Measurements from ENCODE around the gene SIRPG. TPM values are rescaled to one million over a fixed set of nuclear protein-coding genes. Genes with fewer than 3 reads are reported as not detected.

SIRPG gene
- total and polyA plus RNA-seq, 2 of the 13 experiments (the other 11 are each of a cell fraction or from before 2014, with no cell fraction given): not detected

DNA sequence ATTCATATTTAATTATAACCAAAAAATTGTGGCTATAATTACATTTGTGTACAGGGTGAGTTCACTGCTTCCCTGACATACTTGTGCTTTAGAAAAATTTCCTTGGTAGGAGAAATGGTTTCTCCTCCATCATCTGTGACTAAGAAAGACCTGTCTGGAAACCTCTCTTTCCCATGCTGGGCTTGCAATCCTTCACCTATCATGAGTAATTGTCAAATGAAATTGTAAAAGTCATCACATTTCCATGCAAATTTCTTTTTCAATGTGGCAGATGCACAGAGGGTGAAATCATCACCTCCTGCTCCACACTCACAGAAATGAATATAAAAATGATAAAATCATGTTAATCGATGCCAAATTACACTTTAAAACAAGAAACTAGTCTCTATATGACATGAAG lies 36.3 kb downstream of the SIRPG start:
- CTCF ChIA-PET (ENCODE audit: low intra/inter-chr PET ratio, low total read pairs): no interaction called here
- no peaks in the 10 kb centered on the region for H3K4me1 ChIP-seq (ENCODE audit: insufficient read depth, low read length)
- TF ChIP-seq THAP11 (CRISPR knock-in tag; IDR thresholded peaks at IDR 0.05) (no peak), KAT7 (CRISPR knock-in tag; IDR thresholded peaks at IDR 0.05; ENCODE audit: borderline replicate concordance) (no peak), ZNF616 (CRISPR knock-in tag; IDR thresholded peaks at IDR 0.05; ENCODE audit: low read depth) (no peak), EZH2 (conservative IDR thresholded peaks at IDR 0.05; ENCODE audit: low read depth, low read length) (no peak), ZNF619 (CRISPR knock-in tag; IDR thresholded peaks at IDR 0.05) (no peak), PHF8 (CRISPR knock-in tag; IDR thresholded peaks at IDR 0.05) (no peak), CBFB (CRISPR knock-in tag; IDR thresholded peaks at IDR 0.05) (no peak), ZNF615 (CRISPR knock-in tag; IDR thresholded peaks at IDR 0.05; ENCODE audit: borderline replicate concordance) (no peak), ZNF335 (CRISPR knock-in tag; IDR thresholded peaks at IDR 0.05) (no peak), BHLHE40 (IDR thresholded peaks at IDR 0.05; ENCODE audit: low read length) (no peak), KDM4B (CRISPR knock-in tag; IDR thresholded peaks at IDR 0.05) (no peak), NKX3-1 (CRISPR knock-in tag; IDR thresholded peaks at IDR 0.05) (no peak)
- TF ChIP-seq, protein P1, sequence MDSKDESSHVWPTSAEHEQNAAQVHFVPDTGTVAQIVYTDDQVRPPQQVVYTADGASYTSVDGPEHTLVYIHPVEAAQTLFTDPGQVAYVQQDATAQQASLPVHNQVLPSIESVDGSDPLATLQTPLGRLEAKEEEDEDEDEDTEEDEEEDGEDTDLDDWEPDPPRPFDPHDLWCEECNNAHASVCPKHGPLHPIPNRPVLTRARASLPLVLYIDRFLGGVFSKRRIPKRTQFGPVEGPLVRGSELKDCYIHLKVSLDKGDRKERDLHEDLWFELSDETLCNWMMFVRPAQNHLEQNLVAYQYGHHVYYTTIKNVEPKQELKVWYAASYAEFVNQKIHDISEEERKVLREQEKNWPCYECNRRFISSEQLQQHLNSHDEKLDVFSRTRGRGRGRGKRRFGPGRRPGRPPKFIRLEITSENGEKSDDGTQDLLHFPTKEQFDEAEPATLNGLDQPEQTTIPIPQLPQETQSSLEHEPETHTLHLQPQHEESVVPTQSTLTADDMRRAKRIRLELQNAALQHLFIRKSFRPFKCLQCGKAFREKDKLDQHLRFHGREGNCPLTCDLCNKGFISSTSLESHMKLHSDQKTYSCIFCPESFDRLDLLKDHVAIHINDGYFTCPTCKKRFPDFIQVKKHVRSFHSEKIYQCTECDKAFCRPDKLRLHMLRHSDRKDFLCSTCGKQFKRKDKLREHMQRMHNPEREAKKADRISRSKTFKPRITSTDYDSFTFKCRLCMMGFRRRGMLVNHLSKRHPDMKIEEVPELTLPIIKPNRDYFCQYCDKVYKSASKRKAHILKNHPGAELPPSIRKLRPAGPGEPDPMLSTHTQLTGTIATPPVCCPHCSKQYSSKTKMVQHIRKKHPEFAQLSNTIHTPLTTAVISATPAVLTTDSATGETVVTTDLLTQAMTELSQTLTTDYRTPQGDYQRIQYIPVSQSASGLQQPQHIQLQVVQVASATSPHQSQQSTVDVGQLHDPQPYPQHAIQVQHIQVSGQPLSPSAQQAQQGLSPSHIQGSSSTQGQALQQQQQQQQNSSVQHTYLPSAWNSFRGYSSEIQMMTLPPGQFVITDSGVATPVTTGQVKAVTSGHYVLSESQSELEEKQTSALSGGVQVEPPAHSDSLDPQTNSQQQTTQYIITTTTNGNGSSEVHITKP (CRISPR knock-in tag; IDR thresholded peaks at IDR 0.05; ENCODE audit: low read depth): no peak
- TF ChIP-seq, protein P2, sequence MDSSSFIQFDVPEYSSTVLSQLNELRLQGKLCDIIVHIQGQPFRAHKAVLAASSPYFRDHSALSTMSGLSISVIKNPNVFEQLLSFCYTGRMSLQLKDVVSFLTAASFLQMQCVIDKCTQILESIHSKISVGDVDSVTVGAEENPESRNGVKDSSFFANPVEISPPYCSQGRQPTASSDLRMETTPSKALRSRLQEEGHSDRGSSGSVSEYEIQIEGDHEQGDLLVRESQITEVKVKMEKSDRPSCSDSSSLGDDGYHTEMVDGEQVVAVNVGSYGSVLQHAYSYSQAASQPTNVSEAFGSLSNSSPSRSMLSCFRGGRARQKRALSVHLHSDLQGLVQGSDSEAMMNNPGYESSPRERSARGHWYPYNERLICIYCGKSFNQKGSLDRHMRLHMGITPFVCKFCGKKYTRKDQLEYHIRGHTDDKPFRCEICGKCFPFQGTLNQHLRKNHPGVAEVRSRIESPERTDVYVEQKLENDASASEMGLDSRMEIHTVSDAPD (CRISPR knock-in tag; IDR thresholded peaks at IDR 0.05): no peak
- H3K27me3 ChIP-seq (ENCODE audit: control insufficient read depth in 1 of 2, insufficient read depth in 2 of 2, low read length in 2 of 2): no peaks in the 10 kb centered on the region; a peak in 1 of 5 replicates
- no peaks in the 10 kb centered on the region for H3K9me3 ChIP-seq (ENCODE audit: low read length)
- ATAC-seq (no peak), FAIRE-seq (no peak), DNase-seq (ENCODE audit: low spot score) (no peak)
- H3K79me2 ChIP-seq (ENCODE audit: insufficient read depth, low read length): no peaks in the 10 kb centered on the region
- intact Hi-C loops (cut with micrococcal nuclease; ENCODE audit: unreplicated experiment) (no loop called here), in situ Hi-C loops (cut with HindIII; ENCODE audit: extremely low pct_ligation_motif_present, low pct_unique_long_range_greater_than_20kb) (no loop called here)
- H3K9ac ChIP-seq (ENCODE audit: insufficient read depth, low read depth, low read length): no peak overlapping the region
- no peaks in the 10 kb centered on the region for H4K20me1 ChIP-seq (ENCODE audit: insufficient read depth, low read length)
- WGBS (ENCODE audit: low lambda C conversion rate): 5% methylated on average over 1 of the region's 1 CpG
- no peak overlapping the region for H2AFZ ChIP-seq (ENCODE audit: low read length)
- H3K27ac ChIP-seq (ENCODE audit: extremely low read length, insufficient read depth, low read length): no peak overlapping the region
- no TSS peak for BruUV-seq (replicated peaks)
- no peaks in the 10 kb centered on the region for H3K36me3 ChIP-seq (replicated peaks in 1 of 2; ENCODE audit: control insufficient read depth in 1 of 2, insufficient read depth in 2 of 2, low read length in 2 of 2)
- no peak overlapping the region for H3K4me2 ChIP-seq (ENCODE audit: low read depth, low read length)
- POLR2A ChIA-PET: no interaction called here
- H3K4me3 ChIP-seq (replicated peaks in 1 of 3; ENCODE audit: insufficient read depth in 1 of 3, low read depth in 2 of 3, low read length in 3 of 3): no peak overlapping the region
